Measurements from ENCODE around the gene CD2AP. TPM values are rescaled to one million over a fixed set of nuclear protein-coding genes. Genes with fewer than 3 reads are reported as not detected.

CD2AP gene
- total RNA-seq, 1 donor from 2014 or later = 12.5 TPM

DNA sequence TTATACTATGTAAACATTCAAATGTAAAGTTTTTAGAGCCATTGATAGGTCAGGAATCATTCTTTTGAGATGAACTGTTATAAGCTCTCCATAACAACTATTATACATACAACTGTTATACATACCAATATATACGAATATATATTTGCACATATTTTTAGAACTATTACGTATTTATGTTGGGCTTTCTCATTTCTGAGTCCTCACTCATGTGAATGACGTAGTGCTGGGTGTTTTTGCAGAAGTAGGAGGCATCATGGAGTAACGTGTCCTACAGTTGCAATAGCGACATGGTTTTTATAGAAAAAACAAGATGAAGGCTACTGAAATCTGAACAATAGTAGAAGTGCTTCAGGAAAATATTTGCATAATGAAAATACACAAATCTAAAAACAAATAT lies 184.4 kb downstream of the CD2AP start:
- no peak overlapping the region for H3K27ac Mint-ChIP-seq (ENCODE audit: unreplicated experiment)
- TF ChIP-seq, protein P1, sequence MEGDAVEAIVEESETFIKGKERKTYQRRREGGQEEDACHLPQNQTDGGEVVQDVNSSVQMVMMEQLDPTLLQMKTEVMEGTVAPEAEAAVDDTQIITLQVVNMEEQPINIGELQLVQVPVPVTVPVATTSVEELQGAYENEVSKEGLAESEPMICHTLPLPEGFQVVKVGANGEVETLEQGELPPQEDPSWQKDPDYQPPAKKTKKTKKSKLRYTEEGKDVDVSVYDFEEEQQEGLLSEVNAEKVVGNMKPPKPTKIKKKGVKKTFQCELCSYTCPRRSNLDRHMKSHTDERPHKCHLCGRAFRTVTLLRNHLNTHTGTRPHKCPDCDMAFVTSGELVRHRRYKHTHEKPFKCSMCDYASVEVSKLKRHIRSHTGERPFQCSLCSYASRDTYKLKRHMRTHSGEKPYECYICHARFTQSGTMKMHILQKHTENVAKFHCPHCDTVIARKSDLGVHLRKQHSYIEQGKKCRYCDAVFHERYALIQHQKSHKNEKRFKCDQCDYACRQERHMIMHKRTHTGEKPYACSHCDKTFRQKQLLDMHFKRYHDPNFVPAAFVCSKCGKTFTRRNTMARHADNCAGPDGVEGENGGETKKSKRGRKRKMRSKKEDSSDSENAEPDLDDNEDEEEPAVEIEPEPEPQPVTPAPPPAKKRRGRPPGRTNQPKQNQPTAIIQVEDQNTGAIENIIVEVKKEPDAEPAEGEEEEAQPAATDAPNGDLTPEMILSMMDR (conservative IDR thresholded peaks at IDR 0.05) = no peak
- no peaks in the 10 kb centered on the region for H3K9me3 Mint-ChIP-seq
- H3K27me3 Mint-ChIP-seq (ENCODE audit: low read depth) = no peaks in the 10 kb centered on the region
- H3K36me3 Mint-ChIP-seq (ENCODE audit: low read depth) = no peaks in the 10 kb centered on the region
- no peak overlapping the region for H3K4me3 Mint-ChIP-seq
- no peaks in the 10 kb centered on the region for H3K4me1 Mint-ChIP-seq
- no peak for DNase-seq (ENCODE audit: low read depth, low spot score)

DNA sequence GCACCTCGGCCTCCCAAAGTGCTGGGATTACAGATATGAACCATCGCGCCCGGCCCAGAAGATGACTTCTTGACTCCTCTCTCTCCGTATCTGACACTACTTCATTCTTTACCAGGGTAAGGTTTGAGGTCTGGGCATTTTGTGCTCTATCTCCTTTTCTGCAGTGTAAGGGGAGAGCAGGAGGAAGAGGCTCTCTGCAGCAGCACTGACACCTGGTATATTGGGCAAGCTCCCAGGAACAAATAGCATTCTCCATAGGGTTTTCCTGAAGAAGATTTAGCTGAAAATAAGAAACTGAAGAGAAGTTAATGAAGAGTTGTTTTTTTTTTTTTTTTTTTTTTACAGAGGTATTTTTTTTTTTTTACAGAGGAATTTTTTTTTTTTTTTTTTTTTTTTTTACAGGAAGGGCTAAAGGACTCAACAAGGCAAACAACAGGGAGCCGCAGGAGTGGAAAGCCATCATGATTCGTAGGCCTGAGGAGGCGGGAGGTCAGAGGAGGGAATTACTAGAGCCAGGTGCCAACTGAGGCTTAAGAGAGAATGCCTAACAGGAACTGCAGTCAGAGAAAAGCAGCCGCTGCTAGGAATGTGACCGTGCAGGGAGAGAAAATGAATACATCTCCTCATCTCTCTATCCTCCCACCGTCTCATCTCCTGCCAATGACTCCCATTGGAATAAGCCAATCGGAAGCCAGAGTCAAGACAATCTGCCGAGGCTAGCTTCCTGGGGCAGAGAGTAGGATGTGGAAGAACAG lies 186.1 kb downstream of the CD2AP start:
- Mint-ChIP-seq H3K4me1 (no peaks in the 10 kb centered on the region), H3K27me3 (ENCODE audit: low read depth) (no peaks in the 10 kb centered on the region), H3K4me3 (no peak overlapping the region), H3K36me3 (ENCODE audit: low read depth) (no peaks in the 10 kb centered on the region), H3K9me3 (no peaks in the 10 kb centered on the region), H3K27ac (ENCODE audit: unreplicated experiment) (no peak overlapping the region)
- DNase-seq (ENCODE audit: low read depth, low spot score) = no peak
- TF ChIP-seq, protein P1 (conservative IDR thresholded peaks at IDR 0.05) = no peak

DNA sequence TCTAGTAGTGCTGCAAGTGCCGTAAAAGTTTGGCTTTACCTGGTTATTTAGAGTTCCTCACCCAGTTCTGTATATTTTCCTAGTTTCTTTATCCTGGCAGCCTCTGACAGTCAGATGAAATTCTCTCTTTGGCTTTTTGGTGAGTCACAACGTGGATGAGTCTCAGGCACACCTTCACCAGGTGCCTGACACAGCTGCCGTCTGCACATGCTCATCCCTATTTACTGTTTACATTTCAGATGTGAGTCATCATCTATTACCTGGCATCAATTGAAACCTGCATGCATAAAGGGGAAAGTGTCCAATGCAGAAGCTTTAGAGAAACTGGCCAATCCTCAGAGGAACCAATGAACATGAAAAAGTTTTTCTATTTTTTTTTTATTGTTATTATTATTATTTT lies 187.5 kb downstream of the CD2AP start:
- TF ChIP-seq, protein P1 (conservative IDR thresholded peaks at IDR 0.05) = no peak
- Mint-ChIP-seq H3K27me3 (ENCODE audit: low read depth) (no peaks in the 10 kb centered on the region), H3K36me3 (ENCODE audit: low read depth) (no peaks in the 10 kb centered on the region), H3K9me3 (no peaks in the 10 kb centered on the region), H3K4me1 (peaks cover 11% of the 10 kb centered on the region), H3K4me3 (no peak overlapping the region), H3K27ac (ENCODE audit: unreplicated experiment) (no peak overlapping the region)
- no peak for DNase-seq (ENCODE audit: low read depth, low spot score)

DNA sequence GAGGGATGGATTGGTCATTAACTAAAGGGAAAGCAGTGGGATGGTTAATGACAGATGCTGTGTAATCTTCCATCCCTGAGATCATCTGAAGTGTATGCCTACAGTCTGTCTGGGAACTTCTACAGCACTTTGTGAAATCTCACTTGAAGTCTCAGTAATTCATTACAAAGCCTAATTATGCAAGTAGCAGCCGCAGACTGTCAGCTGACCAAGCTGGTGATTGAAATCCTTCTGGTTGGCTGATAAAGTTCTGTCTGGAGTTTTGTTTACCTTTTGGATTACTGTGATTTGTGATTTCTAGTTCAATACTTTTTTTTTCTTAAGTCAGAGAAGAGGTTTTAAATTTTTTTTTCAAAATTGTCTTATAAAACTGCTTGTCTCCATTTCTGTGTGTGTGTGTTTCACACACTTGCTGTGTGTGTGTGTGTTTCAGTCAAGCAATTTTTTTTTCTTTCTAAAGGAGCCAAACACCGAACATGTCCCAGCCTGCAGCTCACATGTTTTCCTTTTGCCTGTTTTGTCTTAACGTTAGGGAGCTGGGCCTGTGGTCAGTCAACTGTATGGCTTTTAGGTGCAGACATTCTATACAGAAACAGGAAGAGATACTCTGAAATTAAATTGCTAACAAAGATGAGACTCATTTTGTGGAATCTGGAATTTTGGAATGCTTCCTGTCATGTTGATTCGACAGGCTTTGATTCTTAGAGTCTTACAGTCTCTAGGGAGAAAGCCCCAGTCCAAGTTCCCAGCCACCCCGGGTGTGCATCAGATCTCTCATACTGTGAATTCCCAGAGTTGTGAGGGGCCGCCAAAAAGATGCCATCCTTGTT lies 192.3 kb downstream of the CD2AP start:
- Mint-ChIP-seq H3K4me1 (peaks cover 19% of the 10 kb centered on the region), H3K36me3 (ENCODE audit: low read depth) (no peaks in the 10 kb centered on the region), H3K9me3 (peaks cover 3% of the 10 kb centered on the region), H3K27me3 (ENCODE audit: low read depth) (no peaks in the 10 kb centered on the region), H3K27ac (ENCODE audit: unreplicated experiment) (no peak overlapping the region), H3K4me3 (no peak overlapping the region)
- TF ChIP-seq, protein P1 (conservative IDR thresholded peaks at IDR 0.05) = no peak
- no peak for DNase-seq (ENCODE audit: low read depth, low spot score)

DNA sequence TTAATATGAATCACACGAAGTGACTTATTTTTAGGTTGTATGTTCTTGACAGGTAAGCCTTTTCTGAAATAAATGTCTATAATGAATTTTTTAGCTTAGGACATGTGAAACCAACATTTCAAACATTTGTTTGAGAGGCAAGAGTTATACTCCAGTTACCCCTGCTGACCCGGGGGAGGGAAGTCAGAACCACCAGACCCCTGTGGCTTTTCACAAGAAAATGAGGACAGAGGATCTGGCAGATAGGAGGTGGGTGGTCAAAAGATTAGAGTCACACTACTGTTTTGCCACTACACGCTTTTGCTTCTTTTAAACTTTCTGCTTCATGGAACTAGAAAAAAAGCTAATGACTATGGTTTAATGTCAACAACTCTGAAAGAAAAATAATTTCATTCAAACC lies 193.3 kb downstream of the CD2AP start:
- TF ChIP-seq, protein P1 (conservative IDR thresholded peaks at IDR 0.05) = no peak
- no peaks in the 10 kb centered on the region for H3K36me3 Mint-ChIP-seq (ENCODE audit: low read depth)
- H3K4me1 Mint-ChIP-seq = peaks cover 19% of the 10 kb centered on the region
- H3K4me3 Mint-ChIP-seq = no peak overlapping the region
- no peak overlapping the region for H3K27ac Mint-ChIP-seq (ENCODE audit: unreplicated experiment)
- DNase-seq (ENCODE audit: low read depth, low spot score) = no peak
- H3K9me3 Mint-ChIP-seq = peaks cover 3% of the 10 kb centered on the region
- no peaks in the 10 kb centered on the region for H3K27me3 Mint-ChIP-seq (ENCODE audit: low read depth)

All from neural crest cell (in vitro differentiated cells).